Transverse colon (tissue), 4 donors: ENCODE results near the gene TENM4.

Experiments
- CTCF ChIP-seq, 5 experiments: fragments of 200-600 bp in 3 of 5; fragments of 450-650 bp in 2 of 5; sonication (generic) in 3 of 5; IDR thresholded peaks; 1 replicate in 2 of 5; 2 replicates in 3 of 5; pipeline ENCODE4 v1.5.1; 2016 to 2017; ENCODE audit warnings: antibody characterized with exemption in 5 of 5, inconsistent platforms in 3 of 5, mild to moderate bottlenecking in 2 of 5, moderate library complexity in 1 of 5
- EP300 ChIP-seq: sonication (generic); formaldehyde crosslinking; IDR thresholded peaks from one replicate; pipeline ENCODE4 v1.6.1; 2017; ENCODE audit warnings: antibody characterized with exemption, low read depth
- POLR2A ChIP-seq: fragments of 450-650 bp; IDR thresholded peaks from one replicate; pipeline ENCODE4 v1.6.1; 2016; ENCODE audit warnings: antibody characterized with exemption, mild to moderate bottlenecking, moderate library complexity
- POLR2AphosphoS5 ChIP-seq, 3 donors: sonication (generic); formaldehyde crosslinking; IDR thresholded peaks; one replicate each; pipeline ENCODE4 v1.6.1; 2016; ENCODE audit warnings: antibody characterized with exemption in 3 of 3

- no peak for TF ChIP-seq POLR2A
- TF ChIP-seq CTCF (IDR thresholded peaks at IDR 0.05) = no peak
- no peak for TF ChIP-seq POLR2AphosphoS5 (IDR thresholded peaks at IDR 0.05)
- no peak for TF ChIP-seq EP300
These were observed 533.2 kb downstream of the TENM4 start for GRCh38 chr11:78907636-78908035.
